PC-9 (cell line): ENCODE results near the gene LYPD6B.

Source experiments
- EZH2 ChIP-seq: fragments of 200-600 bp; sonication (generic); IDR thresholded peaks from 2 replicates; pipeline ENCODE4 v1.8.0; 2017; ENCODE audit warnings: antibody characterized with exemption, low read depth
- TF ChIP-seq, protein P1 (sequence below): fragments of 200-600 bp; sonication (generic); conservative IDR thresholded peaks from 2 replicates; pipeline ENCODE4 v1.6.1; 2017; ENCODE audit warnings: mixed run types, antibody characterized with exemption, mild to moderate bottlenecking, moderate library complexity

DNA sequence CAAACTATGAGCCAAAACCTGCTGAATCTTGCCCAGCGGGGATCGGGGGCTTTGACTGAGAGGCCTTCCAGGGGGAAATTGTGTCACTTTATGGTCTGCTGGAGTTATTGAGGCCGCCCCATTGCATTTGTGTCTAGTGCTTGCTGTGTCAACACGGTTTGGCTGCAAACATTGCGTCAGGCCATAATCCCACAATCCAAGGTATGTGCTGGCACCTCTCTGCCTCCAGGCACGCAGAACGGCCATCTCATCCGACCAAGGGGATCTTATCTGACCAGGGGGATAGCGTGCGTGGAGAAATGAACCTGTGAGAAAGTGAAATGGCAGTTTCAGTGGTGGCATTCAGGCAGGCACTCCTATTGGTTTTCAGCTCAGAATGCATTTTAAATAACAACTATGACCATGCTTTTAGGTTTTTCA is 18.1 kb upstream of the LYPD6B start:
- TF ChIP-seq, protein P1, sequence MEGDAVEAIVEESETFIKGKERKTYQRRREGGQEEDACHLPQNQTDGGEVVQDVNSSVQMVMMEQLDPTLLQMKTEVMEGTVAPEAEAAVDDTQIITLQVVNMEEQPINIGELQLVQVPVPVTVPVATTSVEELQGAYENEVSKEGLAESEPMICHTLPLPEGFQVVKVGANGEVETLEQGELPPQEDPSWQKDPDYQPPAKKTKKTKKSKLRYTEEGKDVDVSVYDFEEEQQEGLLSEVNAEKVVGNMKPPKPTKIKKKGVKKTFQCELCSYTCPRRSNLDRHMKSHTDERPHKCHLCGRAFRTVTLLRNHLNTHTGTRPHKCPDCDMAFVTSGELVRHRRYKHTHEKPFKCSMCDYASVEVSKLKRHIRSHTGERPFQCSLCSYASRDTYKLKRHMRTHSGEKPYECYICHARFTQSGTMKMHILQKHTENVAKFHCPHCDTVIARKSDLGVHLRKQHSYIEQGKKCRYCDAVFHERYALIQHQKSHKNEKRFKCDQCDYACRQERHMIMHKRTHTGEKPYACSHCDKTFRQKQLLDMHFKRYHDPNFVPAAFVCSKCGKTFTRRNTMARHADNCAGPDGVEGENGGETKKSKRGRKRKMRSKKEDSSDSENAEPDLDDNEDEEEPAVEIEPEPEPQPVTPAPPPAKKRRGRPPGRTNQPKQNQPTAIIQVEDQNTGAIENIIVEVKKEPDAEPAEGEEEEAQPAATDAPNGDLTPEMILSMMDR, result no peak
- TF ChIP-seq EZH2, result no peak
